SKM-1 treated with dmso at 0.1 percent for 144 hours (cell line): ENCODE data around the gene SEZ6.
"Not testable (repeated sequence)": the region's sequence is repeated elsewhere in the genome, so short reads cannot be mapped to it uniquely, and the experiment has no call there.

Experiments used
- DNase-seq: peaks from one replicate; lab custom pipeline; 2025; ENCODE audit not compliant: unreplicated experiment; lab: John Stamatoyannopoulos, UW

SEZ6 gene

DNA sequence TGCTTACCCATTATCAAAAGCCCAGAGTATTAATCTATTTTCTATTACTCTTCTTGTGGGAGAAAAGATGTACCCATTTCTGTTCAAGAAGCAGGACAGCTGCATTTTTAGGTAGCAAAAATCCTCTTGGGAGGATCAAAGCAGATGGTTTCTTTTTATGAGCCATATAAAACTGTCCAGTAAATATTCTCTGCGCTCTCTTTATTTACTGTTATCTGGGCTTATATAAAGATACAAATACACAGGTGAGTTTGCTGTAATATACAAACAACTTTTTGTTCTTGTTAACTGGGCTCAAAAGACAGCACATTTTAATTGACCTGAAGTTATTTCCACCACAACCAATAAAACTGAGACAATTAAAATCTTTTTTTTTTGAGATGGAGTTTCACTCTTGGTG lies 64.6 kb downstream of the SEZ6 start:
- no peak for DNase-seq

DNA sequence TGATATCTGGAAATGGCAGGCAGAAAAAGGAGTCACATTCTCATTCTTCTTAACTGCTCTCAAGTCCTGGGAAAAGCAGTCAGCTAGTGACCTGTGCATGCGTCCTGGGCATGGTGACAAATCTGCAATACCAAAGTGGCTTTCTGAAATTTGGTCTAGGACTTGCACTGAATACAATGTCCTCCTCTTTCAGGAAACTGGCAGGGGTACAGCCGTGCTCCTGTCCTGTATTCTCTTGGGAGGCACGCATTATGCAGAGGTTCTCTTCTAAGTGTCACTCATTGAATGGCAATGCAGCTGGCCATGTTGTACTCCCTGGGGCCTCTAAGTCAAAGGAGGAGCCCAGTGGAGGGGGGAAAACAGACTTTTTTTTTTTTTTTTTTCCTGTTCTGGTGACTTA lies 65.2 kb downstream of the SEZ6 start:
- DNase-seq = no peak

DNA sequence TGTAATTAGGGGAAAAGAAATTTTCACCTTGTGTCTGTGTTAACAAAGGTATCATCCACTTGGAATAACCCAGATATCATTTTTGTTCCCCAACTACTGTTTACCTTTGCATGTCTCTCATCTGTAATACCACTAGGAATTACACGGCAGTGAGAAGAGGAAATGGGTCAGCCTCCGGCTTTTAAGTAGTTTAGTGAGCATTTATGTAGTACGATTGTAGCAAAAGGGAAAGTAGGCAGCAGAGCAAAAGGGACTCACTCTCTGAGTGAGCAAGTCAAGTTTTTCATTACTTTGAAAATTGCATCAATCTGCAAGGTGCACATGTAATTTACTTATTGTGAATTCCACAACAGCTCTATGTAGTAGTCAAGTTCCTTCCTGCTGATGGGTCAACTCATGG lies 65.7 kb downstream of the SEZ6 start:
- no peak for DNase-seq

DNA sequence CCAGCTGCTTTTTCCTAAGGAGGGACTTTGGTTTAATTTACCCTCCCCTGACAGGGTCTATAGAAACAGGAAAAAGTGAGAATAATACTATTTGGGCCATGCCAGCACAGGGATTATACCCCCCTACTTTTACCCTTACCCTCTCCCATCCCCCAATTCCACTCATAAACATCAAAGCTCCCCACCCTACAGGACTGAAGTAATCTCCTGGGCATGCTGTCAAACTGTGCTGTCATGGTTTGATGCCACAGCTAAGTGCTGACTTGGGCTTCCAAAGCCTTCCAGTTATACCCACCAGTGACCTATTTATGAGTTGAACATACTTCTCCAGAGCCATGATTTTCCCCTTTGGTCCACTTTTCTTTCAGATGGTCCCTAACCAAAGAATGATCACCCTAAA lies 67.3 kb downstream of the SEZ6 start:
- no peak for DNase-seq

DNA sequence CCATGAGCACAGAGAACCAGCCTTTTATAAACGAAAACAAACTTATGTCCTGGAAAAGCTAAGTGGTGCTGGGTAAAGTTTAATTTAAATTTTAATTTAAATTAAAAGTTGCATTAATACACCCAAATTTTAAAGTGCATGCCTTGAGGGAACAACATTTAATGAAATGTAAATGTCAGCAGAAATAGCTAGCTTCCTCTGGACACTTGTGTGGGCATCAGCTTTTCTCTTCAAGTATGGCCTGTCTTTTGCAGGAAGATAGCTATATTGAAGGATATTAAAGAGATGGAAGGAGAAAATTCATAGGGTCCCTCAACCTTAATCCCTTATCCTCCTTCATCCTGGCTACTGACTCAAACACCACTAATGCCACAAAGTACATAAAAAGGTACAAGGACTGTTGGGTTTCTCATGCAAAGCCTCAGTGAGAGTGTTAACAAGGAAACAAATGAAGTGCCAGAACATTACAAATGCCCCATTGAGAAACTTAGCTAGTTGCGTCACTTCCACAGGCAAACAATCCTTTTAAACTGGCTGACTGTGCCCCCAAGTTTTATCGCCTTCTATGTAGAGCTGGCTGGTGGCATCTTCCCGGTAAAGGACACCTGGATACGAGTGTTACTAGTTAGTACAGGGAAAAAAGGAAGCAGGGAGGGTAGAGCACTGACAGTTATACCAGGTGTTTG lies 68.6 kb downstream of the SEZ6 start:
- peak; percentile 62 for DNase-seq

DNA sequence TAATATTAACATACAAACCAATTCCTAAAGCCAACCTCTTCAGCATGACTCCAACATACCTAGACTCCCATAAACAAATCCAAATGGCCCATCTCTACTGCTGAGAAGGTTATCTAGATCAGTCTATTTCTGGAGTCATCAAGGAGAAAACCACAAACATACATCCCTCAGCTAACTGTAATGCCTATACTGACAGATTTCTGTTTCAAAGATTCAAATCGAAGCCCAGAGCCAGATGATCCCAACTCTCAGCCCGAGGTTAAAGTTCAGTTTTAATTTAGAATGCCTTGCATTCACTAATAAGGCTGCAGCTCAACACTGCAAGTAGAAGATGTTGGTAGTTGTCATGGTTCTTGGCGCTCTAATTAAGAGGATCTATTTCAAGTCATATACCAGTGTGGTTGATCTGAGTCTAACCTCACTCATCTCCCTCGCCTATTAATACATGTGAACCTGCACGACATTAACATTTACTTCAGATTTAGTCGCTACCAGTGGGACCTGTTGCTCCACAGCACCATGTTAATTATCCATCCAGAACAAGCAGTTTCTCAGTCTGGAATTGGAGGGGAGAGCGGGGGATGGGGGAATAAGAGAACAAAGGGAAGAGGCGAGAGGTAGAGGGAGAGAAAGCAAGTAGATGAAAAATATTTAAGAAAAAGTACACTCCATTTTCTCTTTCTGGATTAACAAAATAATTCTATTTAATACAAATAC lies 69.9 kb downstream of the SEZ6 start:
- no peak for DNase-seq

DNA sequence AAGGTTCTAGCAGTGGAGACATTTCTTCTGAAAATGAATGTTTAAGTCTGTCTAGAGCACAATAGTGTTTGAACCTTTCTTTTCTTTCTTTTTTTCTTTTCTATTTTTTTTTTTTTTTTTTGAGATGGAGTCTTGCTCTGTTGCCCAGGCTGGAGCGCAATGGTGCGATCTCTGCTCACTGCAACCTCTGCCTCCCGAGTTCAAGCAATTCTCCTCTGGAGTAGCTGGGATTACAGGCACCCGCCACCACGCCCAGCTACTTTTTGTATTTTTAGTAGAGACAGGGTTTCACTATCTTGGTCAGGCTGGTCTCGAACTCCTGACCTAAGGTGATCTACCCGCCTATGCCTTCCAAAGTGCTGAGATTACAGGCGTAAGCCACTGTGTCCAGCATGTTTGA lies 71.3 kb downstream of the SEZ6 start:
- not testable (repeated sequence) for DNase-seq

DNA sequence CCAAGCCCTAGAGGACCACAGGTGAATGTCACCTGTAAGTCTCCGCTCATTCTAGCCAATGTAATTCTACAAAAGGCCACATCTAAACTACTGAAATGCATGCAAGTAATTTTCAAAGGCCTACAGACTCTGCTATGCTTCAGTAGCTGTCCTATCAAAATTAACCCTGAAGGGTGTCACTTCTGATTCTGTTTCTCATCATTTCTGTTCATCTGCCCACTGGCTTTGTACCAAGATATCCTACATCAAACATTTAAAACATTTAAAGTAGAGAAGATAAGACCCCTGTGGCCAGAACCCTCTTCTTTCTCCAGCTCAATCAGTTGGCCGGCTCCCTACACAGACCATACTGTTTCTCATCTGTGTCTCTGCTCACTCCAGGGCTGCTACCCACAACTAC lies 76.0 kb downstream of the SEZ6 start:
- DNase-seq = no peak

DNA sequence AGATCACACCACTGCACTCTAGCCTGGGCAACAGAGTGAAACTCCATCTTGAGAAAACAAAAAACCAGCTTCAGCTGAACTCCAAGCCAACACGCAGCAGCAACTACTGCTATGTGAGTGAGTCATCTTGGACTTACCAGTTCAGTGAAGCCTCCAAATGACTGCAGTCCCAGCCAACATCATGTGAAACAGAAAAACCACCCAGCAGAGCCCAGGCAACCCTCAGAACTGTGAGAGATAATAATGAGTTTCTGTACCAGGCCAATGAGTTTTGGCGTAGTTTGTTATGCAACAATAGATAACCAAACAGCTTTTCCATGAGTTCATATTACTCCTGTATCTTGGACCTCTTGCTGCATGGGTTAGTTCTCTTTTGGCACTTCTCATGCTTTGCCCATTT lies 77.8 kb downstream of the SEZ6 start:
- DNase-seq = no peak

DNA sequence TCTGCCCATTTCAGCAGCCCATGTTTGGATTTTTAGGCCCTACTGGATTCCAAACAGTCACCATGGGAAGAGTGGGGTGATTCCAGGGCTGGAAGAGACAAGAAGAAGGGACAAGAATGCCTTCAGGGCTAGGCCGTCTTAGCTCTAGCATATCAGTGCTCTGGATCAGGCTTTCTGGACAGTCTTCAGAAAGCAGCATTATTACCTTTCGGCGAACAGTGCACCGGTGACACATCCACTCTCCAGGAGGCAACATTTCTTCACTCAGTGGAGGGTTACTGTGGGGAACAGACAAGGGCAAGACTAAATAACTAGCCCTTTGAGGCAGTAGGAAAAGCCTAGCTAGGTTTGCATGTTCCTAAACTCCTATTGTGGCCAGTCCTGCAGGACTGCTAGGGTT lies 79.0 kb downstream of the SEZ6 start:
- no peak for DNase-seq

DNA sequence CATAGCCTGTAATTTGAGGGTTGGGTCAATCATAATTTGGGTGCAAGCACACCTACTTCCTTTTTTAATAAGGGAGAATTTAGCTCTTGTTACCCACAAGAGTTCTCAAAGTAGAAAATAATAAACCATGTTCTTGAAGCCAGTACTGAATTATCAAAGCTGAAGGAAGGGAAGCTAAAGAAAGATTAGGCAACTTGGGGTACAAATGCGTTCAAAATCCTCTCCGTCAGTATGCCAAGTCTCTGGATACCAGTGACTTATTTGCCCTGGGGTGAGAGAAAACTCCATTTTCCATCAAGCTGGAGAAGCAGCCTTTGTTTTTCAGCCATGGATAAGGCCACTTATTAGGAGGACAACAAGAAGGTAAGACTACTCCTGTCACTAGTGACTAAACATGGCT lies 79.5 kb downstream of the SEZ6 start:
- no peak for DNase-seq

DNA sequence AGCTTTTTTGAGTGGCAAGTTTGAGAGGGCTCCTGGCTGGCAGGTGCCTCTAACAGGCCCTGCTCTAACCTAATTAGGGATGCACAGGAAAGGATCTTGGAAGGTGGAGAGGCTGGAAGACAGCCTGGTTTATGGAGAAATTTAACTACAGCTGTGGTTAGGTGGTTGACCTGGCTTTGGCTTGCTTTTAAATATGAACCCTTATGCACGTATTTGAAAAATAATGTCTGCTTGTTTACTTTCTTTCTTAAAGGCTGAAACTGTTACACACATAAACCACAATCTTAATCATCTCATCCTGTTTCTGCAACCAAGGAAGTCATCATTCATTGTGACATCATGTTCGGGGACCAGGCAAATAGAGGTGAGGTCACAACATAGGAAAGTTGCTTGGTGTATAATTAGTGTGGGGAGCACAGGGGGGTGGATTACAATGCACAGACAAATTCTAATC lies 79.9 kb downstream of the SEZ6 start:
- DNase-seq = peak; percentile 75

DNA sequence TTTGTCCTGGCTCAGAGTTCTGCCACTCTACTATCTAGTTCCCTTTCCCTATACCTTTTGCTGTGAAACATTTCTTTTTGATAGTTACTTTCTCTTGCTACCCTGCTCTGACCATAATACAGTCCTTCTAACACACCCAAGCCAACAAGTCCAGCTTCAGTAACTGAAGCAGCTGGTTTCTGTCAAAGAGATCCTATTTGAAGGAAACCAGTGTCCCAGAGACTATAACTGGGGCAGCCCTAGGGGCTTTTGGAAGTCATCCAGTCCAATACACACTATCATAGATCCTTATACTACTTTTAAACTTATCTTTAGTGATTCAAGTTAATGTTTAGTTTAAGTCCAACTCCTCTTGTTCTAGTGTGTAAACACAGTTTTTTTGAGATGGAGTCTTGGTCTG lies 85.6 kb downstream of the SEZ6 start:
- no peak for DNase-seq

DNA sequence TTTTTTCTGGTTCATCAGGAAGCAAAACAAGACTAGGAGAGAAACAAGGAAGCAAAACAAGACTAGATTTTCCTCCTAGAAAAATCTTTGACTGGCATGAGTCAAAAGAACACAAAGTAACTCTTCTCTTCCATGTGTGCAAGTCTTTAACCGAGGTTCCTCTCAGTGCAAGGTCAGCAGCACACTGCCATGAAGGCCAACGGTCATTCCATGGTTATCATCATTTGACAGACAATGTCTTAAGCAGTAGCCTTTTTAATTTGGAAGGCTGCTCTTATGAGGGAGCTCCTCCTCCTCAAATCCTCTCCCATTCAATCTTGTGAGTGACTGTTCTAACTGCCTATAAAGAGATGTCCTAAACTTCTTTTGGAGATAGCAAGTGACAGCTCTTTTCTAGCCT lies 87.5 kb downstream of the SEZ6 start:
- DNase-seq = no peak

DNA sequence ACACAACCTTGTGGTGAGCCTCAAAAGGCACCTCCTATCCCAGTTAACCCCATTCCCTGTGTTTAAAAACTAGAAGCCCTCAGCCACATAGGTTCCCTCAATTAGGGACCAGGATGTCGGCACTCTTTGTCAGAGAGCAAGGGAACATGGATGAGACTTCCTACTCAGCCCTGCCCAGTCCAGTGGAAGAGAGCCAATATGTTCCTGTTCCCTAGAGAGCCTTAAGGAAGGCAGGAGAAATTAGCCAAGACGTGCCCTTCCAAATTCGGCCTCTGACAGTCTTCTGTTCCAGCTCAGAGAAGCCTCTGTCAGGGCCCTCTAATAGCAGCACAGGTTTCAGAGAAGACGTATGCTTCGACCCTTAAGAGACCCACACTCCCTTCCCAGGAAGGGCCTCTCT lies 88.4 kb downstream of the SEZ6 start:
- no peak for DNase-seq

DNA sequence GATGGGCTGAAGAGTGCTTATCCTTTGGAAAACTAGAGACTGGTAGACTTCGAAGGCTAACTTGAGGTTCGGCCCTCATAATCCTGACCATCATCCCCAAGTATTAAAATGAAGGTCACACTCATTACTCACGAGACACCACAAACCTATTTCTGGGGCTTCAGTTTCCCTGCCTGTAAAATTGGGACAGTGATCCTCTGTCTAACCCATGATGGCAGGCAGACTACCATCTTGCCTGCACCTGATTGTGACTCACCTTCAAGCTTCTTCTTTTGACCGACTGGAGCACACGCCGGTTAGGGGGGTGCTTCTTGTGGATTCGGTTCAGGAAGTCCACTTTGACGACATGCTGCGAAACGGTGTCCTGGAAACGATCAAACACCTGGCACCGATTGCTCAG lies 88.8 kb downstream of the SEZ6 start:
- DNase-seq = no peak

DNA sequence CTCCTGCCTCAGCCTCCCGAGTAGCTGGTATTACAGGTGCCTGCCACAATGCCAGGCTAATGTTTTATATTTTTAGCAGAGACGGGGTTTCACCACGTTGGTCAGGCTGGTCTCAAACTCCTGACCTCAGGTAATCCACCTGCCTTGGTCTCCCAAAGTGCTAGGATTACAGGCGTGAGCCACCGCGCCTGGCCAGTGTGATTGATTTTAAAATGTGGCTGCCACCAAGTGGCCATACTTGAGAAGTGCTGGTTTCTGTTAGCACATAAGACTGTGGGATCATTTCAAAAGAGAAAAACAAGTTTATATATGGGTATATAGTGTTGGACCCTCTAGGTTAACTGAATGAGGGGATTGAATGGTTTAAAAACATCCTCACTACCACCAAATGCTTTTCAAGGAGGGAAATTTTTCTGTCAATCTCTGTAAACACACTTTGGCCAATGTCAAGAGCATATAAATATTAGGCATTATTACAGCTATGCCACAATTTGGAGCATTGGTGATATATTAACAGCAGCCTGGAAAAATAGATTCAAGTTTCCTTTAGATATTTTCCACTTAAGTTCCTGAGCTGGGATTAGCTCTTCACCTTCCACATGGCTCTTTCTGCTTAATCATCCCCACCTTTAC lies 89.4 kb downstream of the SEZ6 start:
- no peak for DNase-seq

DNA sequence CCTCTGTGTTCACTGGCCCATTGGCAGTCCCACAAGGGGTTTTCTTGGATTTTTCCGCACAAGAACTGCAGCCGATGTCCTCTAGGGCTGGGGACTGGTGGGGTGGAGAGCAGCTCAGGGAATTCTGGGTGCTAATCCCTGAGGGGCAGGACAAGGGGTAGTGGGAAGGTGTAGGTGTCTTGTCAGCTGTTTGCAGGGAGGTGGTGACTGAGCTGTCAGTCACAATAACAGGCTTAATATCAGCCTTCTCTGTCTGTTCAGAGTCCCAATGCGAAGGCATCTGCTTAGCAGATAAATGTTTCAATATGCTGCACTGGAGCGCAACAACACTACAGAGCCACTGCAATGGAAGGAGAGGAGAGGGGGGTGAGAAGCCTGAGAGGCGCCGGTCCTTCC lies 92.9 kb downstream of the SEZ6 start:
- DNase-seq = no peak

DNA sequence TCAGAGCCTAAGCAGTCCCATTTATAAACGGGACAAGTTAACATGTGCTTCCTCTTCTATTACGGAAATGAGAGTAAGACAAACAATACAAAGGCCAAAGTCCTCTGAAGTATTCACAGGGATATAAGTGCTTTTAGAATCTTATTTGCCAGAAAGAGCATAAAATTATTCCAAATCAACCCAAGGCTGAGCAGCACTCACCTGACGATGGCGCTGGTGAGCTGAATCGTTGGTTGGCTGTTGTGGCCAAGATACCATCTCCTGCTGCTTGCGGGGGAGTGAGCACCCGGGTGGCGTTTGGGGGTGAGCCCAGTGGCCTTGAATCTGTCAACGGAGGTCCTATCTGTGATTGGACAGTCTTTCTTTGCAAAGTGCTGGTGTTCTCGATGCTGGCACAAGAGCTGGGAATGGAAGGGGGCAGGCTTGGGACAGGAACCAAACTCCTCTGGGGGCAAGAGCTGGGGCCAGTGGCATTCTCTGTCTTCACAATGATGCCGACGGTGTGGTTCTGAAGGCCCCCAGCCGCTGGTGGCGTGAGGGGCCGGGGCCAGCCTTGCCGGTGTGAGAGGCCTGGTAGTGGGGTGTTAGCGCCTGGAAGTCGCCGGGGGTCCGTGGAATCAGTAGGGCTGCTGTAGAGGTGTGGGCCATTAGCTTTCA lies 93.4 kb downstream of the SEZ6 start:
- DNase-seq = no peak

DNA sequence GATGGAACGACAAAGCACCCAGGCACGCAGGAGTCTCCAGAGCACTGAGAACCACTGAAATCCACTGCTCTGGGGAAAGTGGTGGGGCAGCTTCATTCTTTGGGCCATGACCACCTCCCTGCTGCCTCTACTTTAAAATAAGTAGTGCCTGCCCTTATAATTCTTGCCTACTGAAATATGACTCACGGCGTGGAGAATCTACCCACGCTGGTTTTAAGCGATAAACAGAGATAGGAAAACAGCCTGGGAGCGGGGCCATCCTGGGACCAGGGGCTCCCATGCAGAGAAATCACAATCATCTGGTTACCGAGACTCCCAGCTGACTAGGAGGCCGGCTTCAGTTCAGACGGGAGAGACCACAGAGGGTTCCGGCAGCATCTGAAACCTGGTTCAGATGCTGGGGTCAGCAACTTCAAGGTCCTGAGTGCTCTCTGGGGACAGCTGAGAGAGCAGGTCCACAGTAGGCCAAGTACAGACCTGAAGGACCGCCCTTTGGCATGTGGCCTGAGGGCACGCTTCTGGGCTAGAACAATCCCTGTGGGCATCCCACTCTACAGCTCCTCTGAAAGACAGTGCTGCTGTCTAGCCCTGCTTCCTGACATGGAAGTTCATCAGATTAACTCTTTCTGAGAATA lies 94.3 kb downstream of the SEZ6 start:
- DNase-seq = no peak

DNA sequence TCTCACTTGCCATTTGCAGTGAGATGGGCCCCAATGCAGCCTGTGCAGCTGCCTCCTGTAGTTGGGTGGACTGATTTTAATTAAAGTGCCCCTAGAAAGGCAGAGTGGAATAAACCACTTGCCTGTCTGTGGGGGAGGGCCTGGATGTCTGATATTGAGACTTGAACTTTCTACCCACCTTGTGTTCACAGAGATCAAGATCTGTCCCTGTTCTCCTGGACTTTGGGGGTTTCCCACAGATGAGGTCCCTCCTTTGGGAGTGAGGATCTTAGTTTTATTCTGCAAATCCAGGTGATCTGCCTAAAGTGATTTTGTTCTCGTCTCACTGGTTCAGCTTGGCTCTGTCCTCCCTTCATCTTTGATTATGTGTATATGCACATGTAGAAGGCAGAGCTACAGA lies 95.3 kb downstream of the SEZ6 start:
- DNase-seq = no peak
